K562 (cell line): ENCODE results near the gene RYR3. TPM values are rescaled to one million over a fixed set of nuclear protein-coding genes. Genes with fewer than 3 reads are reported as not detected.

ENCODE experiments used
- ATAC-seq: fragments of 200-7000 bp; cut with Tn5 transposase; 3 replicates; pipeline ENCODE4 v1.9.1; 2020; ENCODE audit warnings: moderate library complexity
- BruUV-seq: library from RNA; stranded (reverse); fragments of 400-500 nt; replicated peaks from 2 replicates; lab custom pipeline; 2021; lab: Mats Ljungman, UMichigan
- CTCF ChIA-PET: fragments of 300-600 bp; formaldehyde crosslinking; extraction: SDS; loops from one replicate; lab custom pipeline; 2021; ENCODE audit warnings: low intra/inter-chr PET ratio; lab: Yijun Ruan, JAX
- POLR2A ChIA-PET: fragments of 300-600, 350-650 bp; sonication (Branson Sonifier 250); formaldehyde crosslinking; extraction: SDS; loops from one replicate; lab custom pipeline; 2021; ENCODE audit warnings: antibody characterized with exemption, inconsistent platforms; lab: Yijun Ruan, JAX
- DNase-seq, 4 experiments: peaks; one replicate each; pipeline versions ENCODE4 v3.0.0 to v3.0.0-alpha.2; 2011 to 2018; ENCODE audit warnings: low spot score in 3 of 4, mixed read lengths in 3 of 4; ENCODE audit errors: extremely low read depth in 1 of 4
- FAIRE-seq: peaks from 2 replicates; lab custom pipeline; 2011; peaks lifted over from hg19 to GRCh38; lab: Jason Lieb, UNC
- H2AFZ ChIP-seq: 2 replicates; pipeline ENCODE4 v1.6.0; 2011; ENCODE audit warnings: low read depth, low read length, control low read depth, inconsistent platforms
- H3K27ac ChIP-seq: fragments of 200-600 bp; 3 replicates; pipeline ENCODE4 v1.8.0; 2011; ENCODE audit warnings: low read depth, mild to moderate bottlenecking, control low read depth, inconsistent platforms, low read length, moderate library complexity, mixed read lengths; ENCODE audit errors: extremely low read depth
- H3K27me3 ChIP-seq, 2 experiments: fragments of 300-600 bp in 1 of 2; 2 replicates in 1 of 2; 3 replicates in 1 of 2; pipeline versions ENCODE4 v1.6.0 to v1.8.0; 2011; ENCODE audit warnings: inconsistent platforms in 2 of 2, low read length in 2 of 2, mild to moderate bottlenecking in 1 of 2, mixed read lengths in 1 of 2, moderate library complexity in 1 of 2; ENCODE audit not compliant: control insufficient read depth in 2 of 2, insufficient read depth in 2 of 2
- H3K36me3 ChIP-seq: fragments of 300-600 bp; 3 replicates; pipeline ENCODE4 v1.8.0; 2011; ENCODE audit warnings: mild to moderate bottlenecking, low read length, inconsistent platforms; ENCODE audit not compliant: control insufficient read depth, insufficient read depth
- H3K4me1 ChIP-seq, 2 experiments: fragments of 200-600 bp in 1 of 2; replicated peaks in 1 of 2; 2 replicates in 1 of 2; 3 replicates in 1 of 2; pipeline versions ENCODE4 v1.5.1 to v1.8.0; 2011; ENCODE audit warnings: inconsistent platforms in 2 of 2, low read length in 2 of 2, mild to moderate bottlenecking in 1 of 2, mixed read lengths in 1 of 2, moderate library complexity in 1 of 2; ENCODE audit not compliant: control insufficient read depth in 2 of 2, insufficient read depth in 2 of 2
- H3K4me2 ChIP-seq: 2 replicates; pipeline ENCODE4 v1.6.1; 2011; ENCODE audit warnings: low read length, control low read depth, inconsistent platforms, mixed read lengths; ENCODE audit not compliant: insufficient read depth
- H3K4me3 ChIP-seq: fragments of 200-600 bp; sonication (generic), shearing (Covaris generic); 2 replicates; pipeline ENCODE4 v1.5.1; 2016; ENCODE audit warnings: control low read depth, inconsistent platforms
- H3K79me2 ChIP-seq: fragments of 200-600 bp; 3 replicates; pipeline ENCODE4 v1.8.0; 2011; ENCODE audit warnings: low read length, inconsistent platforms; ENCODE audit not compliant: control insufficient read depth, insufficient read depth
- H3K9ac ChIP-seq, 2 experiments: 2 replicates each; pipeline versions ENCODE4 v1.6.0 to v1.6.1; 2011; ENCODE audit warnings: low read depth in 2 of 2, low read length in 2 of 2, control low read depth in 1 of 2, inconsistent platforms in 1 of 2, mild to moderate bottlenecking in 1 of 2, mixed read lengths in 1 of 2; ENCODE audit not compliant: insufficient read depth in 1 of 2
- H3K9me1 ChIP-seq: one replicate; pipeline ENCODE4 v1.6.0; 2011; ENCODE audit warnings: inconsistent platforms, mild to moderate bottlenecking, low read length, moderate library complexity; ENCODE audit not compliant: control insufficient read depth, insufficient read depth
- H3K9me3 ChIP-seq: replicated peaks from 2 replicates; pipeline ENCODE4 v1.5.1; 2011; ENCODE audit warnings: low read depth, low read length, inconsistent platforms; ENCODE audit not compliant: control insufficient read depth, insufficient read depth
- H4K20me1 ChIP-seq: replicated peaks from 2 replicates; pipeline ENCODE4 v1.6.1; 2011; ENCODE audit warnings: low read length, inconsistent platforms, mixed read lengths; ENCODE audit not compliant: control insufficient read depth, insufficient read depth
- CSDE1 ChIP-seq, 2 experiments: fragments of 450-650 bp; IDR thresholded peaks; 2 replicates each; pipeline ENCODE4 v1.6.1; 2016; ENCODE audit warnings: mild to moderate bottlenecking in 1 of 2
- CTBP1 ChIP-seq: fragments of 450-650 bp; IDR thresholded peaks from 2 replicates; pipeline ENCODE4 v1.6.1; 2016; ENCODE audit warnings: borderline replicate concordance
- IFI16 ChIP-seq: fragments of 250-450 bp; sonication (Bioruptor Pico); IDR thresholded peaks from 2 replicates; pipeline ENCODE4 v2.1.2; 2022; ENCODE audit warnings: mild to moderate bottlenecking, inconsistent platforms
- MAZ ChIP-seq, 2 experiments: fragments of 450-650 bp in 1 of 2; sonication (generic) in 1 of 2; formaldehyde crosslinking; IDR thresholded peaks in 1 of 2; conservative IDR thresholded peaks in 1 of 2; 2 replicates each; pipeline versions ENCODE4 v1.4.0 to v1.5.0; 2020; ENCODE audit warnings: mild to moderate bottlenecking in 1 of 2, missing genetic modification reagents in 1 of 2
- MECOM ChIP-seq: fragments of 250-450 bp; sonication (Bioruptor Pico); IDR thresholded peaks from 2 replicates; pipeline ENCODE4 v1.8.0; 2022; ENCODE audit warnings: inconsistent platforms
- NFE2L1 ChIP-seq: fragments of 450-650 bp; IDR thresholded peaks from 2 replicates; pipeline ENCODE4 v1.6.1; 2016; ENCODE audit warnings: missing genetic modification characterization, low read depth, mild to moderate bottlenecking, missing compliant biosample characterization, moderate library complexity, borderline replicate concordance
- RBM22 ChIP-seq: fragments of 200-400 bp; formaldehyde crosslinking; IDR thresholded peaks from 2 replicates; pipeline ENCODE4 v1.6.1; 2018; ENCODE audit warnings: low read length, low read depth; ENCODE audit not compliant: poor library complexity, severe bottlenecking
- SPI1 ChIP-seq: IDR thresholded peaks from 2 replicates; pipeline ENCODE4 v1.6.1; 2011; ENCODE audit warnings: low read depth, low read length, control low read depth, borderline replicate concordance
- ZBTB9 ChIP-seq: fragments of 450-650 bp; formaldehyde crosslinking; IDR thresholded peaks from 2 replicates; pipeline ENCODE4 v1.4.0; 2020; ENCODE audit warnings: mild to moderate bottlenecking, moderate library complexity
- ZNF3 ChIP-seq: fragments of 250-450 bp; sonication (Bioruptor Pico); IDR thresholded peaks from 2 replicates; pipeline ENCODE4 v1.5.0; 2021; ENCODE audit warnings: mild to moderate bottlenecking, moderate library complexity
- ZNF512 ChIP-seq: IDR thresholded peaks from 2 replicates; pipeline ENCODE4 v1.6.1; 2016; ENCODE audit warnings: missing genetic modification characterization, missing compliant biosample characterization
- ZNF740 ChIP-seq, 3 experiments: fragments of 200-800 bp in 1 of 3; sonication (Bioruptor generic) in 1 of 3; sonication (generic) in 1 of 3; formaldehyde crosslinking in 1 of 3; IDR thresholded peaks; 2 replicates each; pipeline versions ENCODE4 v1.6.1 to v1.8.0; 2016 to 2022; ENCODE audit warnings: mild to moderate bottlenecking in 2 of 3, missing compliant biosample characterization in 2 of 3, missing genetic modification characterization in 2 of 3, missing genetic modification reagents in 1 of 3
- WGBS: fragments of 100-300 bp; shearing (Covaris generic); methylation state at CpG from one replicate; pipeline ENCODE4 v1.1.6; 2016; ENCODE audit warnings: low coverage, mixed read lengths; ENCODE audit not compliant: insufficient coverage; ENCODE audit errors: missing lambda C conversion rate; 5-methylcytosine and 5-hydroxymethylcytosine counted together
- in situ Hi-C: fragments of 300-500 bp; cut with MboI; formaldehyde crosslinking; loops from 4 replicates; pipeline ENCODE4 v1.15.0; 2018; ENCODE audit warnings: inconsistent platforms, mixed read lengths
- intact Hi-C: fragments of 100-400 bp; cut with micrococcal nuclease; formaldehyde crosslinking; loops from 2 replicates; pipeline ENCODE4 v1.14.2; 2022
- polyA plus RNA-seq, 8 experiments: library from polyadenylated mRNA; depleted of rRNA in 4 of 8; stranded (reverse) in 5 of 8; unstranded in 3 of 8; fragments of >200 nt; fragmentation: Nextera tagmentation in 2 of 8; fragmentation: Illumina TruSeq in 1 of 8; extraction: Ambion mirVana in 2 of 8; extraction: Trizol in 1 of 8; gene quantifications; 2 replicates each; pipeline versions ENCODE4 v1.2.1 to v1.2.3, GENCODE V29; 2011 to 2014; ENCODE audit warnings: inconsistent platforms in 1 of 8, missing spikeins in 1 of 8
- total RNA-seq, 7 experiments: library from RNA; depleted of rRNA in 6 of 7; stranded (reverse); fragments of >200 nt in 6 of 7; fragmentation: Illumina TruSeq in 2 of 7; extraction: Trizol in 2 of 7; gene quantifications; 2 replicates each; pipeline versions ENCODE4 v1.2.1 to v1.2.3, GENCODE V29; 2011 to 2021; ENCODE audit warnings: low replicate concordance in 1 of 7

RYR3 gene
- total and polyA plus RNA-seq, 9 of the 15 experiments (the other 6 are each of a cell fraction or from before 2014, with no cell fraction given) = 0.04 TPM; not detected in 8

GRCh38 chr15:33396475-33396874 is 85.7 kb downstream of the RYR3 start:
- Histone ChIP-seq H3K36me3 (no peaks in the 10 kb centered on the region), H3K9ac (no peak overlapping the region), H3K27me3 (peaks cover 0 to 3% of the 10 kb centered on the region in 2 experiments; a peak in 4 of 5 replicates), H3K4me3 (no peak overlapping the region), H4K20me1 (no peaks in the 10 kb centered on the region), H3K9me1 (no peaks in the 10 kb centered on the region), H2AFZ (no peak overlapping the region), H3K27ac (no peak overlapping the region), H3K4me1 (no peaks in the 10 kb centered on the region), H3K9me3 (no peaks in the 10 kb centered on the region), H3K79me2 (no peaks in the 10 kb centered on the region), H3K4me2 (no peak overlapping the region)
- no TSS peak for BruUV-seq
- 0% methylated on average over 2 of the region's 2 CpGs for WGBS
- in situ Hi-C loops = no loop called here
- DNase-seq (no peak), ATAC-seq (no peak), FAIRE-seq (no peak)
- POLR2A ChIA-PET = no interaction called here
- CTCF ChIA-PET = no interaction called here
- intact Hi-C loops = no loop called here
- TF ChIP-seq MECOM (no peak), SPI1 (no peak)

GRCh38 chr15:33398555-33398954 is 87.8 kb downstream of the RYR3 start:
- no peak for DNase-seq
- 2% methylated on average over 8 of the region's 10 CpGs for WGBS
- BruUV-seq = no TSS peak
- Histone ChIP-seq H3K4me3 (no peak overlapping the region), H3K9me1 (no peaks in the 10 kb centered on the region), H4K20me1 (no peaks in the 10 kb centered on the region), H3K4me1 (no peaks in the 10 kb centered on the region), H3K9me3 (no peaks in the 10 kb centered on the region), H3K27me3 (peaks cover 0 to 3% of the 10 kb centered on the region in 2 experiments; a peak in 3 of 5 replicates), H3K79me2 (no peaks in the 10 kb centered on the region), H2AFZ (no peak overlapping the region), H3K27ac (no peak overlapping the region), H3K4me2 (no peak overlapping the region), H3K9ac (no peak overlapping the region; a peak in 1 of 4 replicates), H3K36me3 (no peaks in the 10 kb centered on the region)
- ChIA-PET CTCF (no interaction called here), POLR2A (no interaction called here)
- no peak for FAIRE-seq
- ATAC-seq = no peak
- in situ Hi-C loops = no loop called here
- intact Hi-C loops = no loop called here
- TF ChIP-seq IFI16 = no peak
- no peak for TF ChIP-seq NFE2L1 (tag)
- no peak for TF ChIP-seq MAZ (CRISPR knock-in tag; conservative IDR thresholded peaks at IDR 0.05 in 1 of 2, IDR thresholded peaks at IDR 0.05 in 1 of 2)
- no peak for TF ChIP-seq ZNF512 (tag)
- TF ChIP-seq CTBP1 = no peak
- no peak for TF ChIP-seq ZBTB9
- TF ChIP-seq RBM22 = no peak
- TF ChIP-seq ZNF740 (CRISPR knock-in tag; IDR thresholded peaks at IDR 0.05) = no peak
- TF ChIP-seq ZNF740 (tag; IDR thresholded peaks at IDR 0.05) = no peak
- no peak for TF ChIP-seq ZNF3 (CRISPR knock-in tag)
- TF ChIP-seq CSDE1 (IDR thresholded peaks at IDR 0.05) = no peak
